A172 (cell line): ENCODE measurements around the gene STK10. TPM values are rescaled to one million over a fixed set of nuclear protein-coding genes. Genes with fewer than 3 reads are reported as not detected.

Source experiments
- DNase-seq: peaks from one replicate; pipeline ENCODE4 v3.0.0-alpha.2; 2015; ENCODE audit warnings: low spot score
- total RNA-seq: library from RNA; depleted of rRNA; stranded (reverse); fragments of >200 nt; shearing (Covaris generic); gene quantifications from 2 replicates; pipeline ENCODE4 v1.2.3, GENCODE V29; 2014

Gene STK10
- total RNA-seq, 1 experiment from 2014 or later, result 17.9 TPM

DNA sequence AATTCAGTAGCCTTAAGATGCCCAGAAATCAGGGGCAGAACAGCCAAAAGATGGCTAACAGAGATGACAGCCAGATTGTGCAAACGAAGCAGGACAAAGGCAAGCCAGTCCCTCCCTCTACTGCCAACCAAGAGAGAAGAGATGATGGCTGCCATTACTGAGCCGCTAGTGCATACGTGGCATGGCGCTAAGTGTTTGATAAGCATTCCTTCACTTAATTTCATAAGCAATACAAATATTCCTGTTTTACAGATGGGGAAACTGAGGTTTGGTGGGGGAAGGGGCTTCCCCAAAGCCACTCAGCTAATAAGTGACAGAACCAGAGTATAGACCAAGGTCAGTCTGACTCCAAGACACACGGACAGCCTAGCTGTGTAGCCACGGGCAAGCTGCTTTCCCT, 44.1 kb downstream of the STK10 start:
- no peak for DNase-seq

DNA sequence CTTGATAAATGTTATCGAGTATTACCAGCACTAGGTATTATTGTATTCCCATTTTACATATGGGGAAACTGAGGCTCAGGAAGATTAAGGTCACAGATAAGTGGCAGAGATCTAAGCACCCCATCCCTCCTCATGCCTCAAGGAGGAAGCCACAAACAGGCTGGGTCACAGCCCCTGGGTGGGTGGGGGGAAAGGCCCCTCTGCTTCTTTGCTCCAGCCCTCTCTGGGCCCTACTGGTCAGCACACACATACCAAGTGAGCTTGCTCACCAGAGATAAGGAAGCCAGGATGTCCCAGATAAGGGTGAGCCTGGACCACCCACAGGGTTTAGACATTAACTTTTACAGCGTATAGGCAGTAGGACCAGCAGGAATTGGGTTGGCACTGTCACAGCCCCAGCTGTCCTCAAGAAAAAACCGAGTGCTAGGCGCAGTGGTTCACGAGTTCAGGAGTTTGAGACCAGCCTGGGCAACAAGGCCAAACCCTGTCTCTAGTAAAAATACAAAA, 45.3 kb downstream of the STK10 start:
- peak; percentile 79 for DNase-seq

DNA sequence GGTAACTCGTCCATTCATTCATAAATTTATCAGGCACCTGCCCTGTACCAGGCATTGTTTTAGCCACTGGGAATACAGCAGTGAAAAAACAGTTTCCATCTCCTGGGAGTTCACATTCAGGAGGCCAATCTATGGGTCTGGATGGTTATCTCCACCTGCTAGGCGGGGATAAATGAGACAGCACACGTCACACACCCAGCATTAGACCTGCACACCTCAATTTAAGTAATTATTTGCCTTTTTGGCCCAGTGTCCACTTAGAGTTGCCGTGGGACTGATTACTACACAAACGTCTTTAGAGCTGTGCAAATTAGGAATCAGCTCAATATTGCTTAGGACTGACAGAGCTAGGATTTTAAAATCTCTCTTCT, 46.1 kb downstream of the STK10 start:
- no peak for DNase-seq

DNA sequence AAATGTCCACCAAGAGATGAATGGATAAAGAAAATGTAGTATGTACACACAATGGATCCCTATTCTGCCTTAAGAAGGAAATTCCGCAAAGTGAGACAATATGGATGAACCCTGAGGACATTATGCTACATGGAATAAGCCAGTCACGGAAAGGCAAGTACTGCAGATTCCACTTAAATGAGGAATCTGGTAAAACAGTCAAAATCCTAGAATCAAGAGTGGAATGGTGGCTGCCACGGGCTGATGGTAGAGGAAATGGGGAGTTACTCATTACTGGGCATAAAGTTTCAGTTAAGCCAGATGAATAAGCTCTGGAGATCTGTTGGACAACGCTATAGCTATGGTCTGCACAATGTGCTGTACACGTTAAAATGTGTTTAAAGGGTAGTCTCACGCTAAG, 47.2 kb downstream of the STK10 start:
- DNase-seq, result no peak

DNA sequence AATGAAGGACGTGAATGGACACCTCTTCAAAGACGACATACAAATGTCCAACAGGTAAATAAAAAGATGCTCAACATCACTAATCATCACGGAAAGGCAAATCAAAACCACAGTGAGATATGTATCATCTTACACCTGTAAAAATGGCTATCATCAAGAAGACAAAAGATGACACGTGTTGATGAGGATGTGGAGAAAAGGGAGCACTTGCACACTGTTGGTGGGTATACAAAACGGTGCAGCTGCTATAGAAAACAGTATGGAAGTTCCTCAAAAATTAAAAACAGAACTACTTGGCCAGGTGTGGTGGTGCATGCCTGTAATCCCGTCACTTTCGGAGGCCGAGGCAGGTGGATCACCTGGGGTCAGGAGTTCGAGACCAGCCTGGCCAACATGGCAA, 47.9 kb downstream of the STK10 start:
- no peak for DNase-seq

DNA sequence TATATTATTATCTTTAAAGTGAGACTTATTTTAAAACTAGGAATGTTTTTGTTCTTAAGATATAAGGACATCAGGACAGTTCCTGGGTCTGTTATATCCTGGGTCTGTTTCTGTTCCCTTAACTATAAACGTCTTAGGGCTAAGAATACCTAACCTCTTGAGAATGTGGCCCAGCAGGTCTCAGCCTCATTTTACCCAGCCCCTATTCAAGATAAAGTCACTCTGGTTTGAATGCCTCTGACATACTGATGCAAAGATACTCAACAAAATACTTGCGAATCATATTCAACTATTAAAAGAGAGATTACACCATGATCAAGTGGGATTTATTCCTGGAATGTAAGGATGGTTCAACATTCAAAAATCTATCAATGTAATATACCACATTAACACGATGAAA, 51.0 kb downstream of the STK10 start:
- no peak for DNase-seq

DNA sequence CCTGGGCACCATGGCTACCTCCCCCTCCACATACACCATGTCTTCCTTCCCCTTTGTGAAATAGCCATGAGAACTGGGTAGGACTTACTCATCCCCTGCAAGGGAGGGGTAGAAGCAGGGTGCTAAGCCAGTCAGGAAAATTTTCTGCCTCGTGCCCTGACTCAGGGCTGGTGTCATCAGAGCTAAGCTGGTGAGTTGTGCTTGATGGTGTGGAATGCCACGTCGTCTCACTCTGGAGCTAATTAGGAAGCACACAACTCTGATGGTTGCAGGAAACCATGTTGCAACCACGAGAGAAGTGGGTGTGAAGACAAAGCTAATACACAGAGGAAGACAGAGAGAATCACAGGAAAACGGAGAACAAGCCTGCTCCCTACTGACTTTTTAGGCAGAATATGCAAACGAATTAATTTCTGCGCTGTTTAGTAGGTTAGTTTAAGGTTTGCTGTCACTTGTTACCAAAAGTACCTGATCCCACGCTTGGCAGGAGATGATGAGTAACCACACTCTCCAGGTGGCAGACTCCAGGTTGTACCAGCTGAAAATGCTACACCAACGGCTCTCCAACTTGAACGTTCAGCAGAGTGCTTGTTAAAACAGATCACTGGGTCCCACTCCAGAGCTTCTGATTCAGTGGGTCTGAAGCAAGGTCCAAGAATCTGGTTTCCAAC, 54.5 kb downstream of the STK10 start:
- DNase-seq, result peak; percentile 94

DNA sequence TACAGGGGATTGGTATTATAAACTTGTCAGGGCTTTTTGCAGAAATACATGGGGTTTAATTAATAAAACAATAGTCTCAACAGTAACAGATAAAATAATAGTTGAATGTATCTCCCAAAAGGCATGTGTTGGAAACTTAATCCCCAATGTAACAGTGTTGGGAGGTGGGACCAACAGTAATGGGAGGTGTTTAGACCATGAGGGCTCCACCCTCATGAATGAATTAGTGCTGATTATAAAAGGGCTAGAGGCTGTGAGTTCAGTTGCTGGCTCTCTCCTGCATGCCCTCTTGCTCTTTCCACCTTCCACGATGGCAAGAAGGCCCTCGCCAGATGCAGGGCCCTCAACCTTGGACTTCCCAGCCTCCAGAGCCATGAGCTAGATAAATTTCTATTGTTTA, 56.3 kb downstream of the STK10 start:
- no peak for DNase-seq

DNA sequence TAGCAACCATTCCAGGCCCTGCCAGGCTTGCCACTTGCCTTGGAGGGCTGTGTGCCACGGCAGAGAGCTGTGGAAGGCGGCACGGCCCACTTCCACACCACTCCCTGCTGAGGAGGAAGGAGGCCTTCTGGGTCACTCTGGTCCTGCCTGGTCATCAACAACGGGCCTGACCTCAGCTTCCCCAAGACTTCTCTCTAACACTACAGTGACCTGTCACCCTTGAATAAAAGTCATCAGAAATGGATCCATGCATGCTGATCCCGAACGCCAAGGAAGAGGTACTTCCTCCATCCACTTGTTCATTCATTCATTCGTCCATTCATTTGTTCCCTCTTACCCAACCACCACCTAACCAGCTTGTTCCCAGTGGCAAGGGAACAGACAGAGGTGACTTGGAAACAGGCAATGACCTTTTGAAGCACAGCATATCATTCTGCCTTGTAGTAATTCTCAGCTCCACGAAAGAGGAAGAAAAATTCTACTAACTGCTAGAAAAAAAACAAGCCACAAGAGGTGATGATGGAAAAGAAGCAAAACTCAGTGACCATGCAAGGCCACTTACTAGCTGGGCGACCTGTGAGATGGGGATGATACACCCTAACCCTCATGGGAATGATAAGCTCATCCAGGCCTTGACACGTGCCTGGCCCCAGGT, 58.6 kb downstream of the STK10 start:
- DNase-seq, result no peak

DNA sequence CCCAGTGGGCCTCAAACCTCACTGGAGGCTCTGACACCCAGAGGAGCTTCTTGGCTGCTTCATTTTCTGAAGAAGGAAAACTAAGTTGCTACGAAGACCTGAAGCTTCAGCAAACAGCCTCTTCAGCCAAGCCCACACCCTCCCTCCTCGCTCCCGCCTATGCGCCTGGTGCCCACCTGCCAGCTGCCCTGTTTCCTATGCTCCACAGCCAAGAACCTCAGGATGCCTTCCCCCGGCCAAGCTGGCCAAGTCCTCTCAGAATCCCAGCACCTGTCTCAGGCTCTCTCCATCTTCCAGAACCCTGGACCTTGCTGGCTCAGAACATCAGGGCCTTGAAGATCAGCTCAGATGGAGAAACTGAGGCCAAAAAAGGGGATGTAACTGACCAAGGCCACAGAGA, 60.4 kb downstream of the STK10 start:
- no peak for DNase-seq

DNA sequence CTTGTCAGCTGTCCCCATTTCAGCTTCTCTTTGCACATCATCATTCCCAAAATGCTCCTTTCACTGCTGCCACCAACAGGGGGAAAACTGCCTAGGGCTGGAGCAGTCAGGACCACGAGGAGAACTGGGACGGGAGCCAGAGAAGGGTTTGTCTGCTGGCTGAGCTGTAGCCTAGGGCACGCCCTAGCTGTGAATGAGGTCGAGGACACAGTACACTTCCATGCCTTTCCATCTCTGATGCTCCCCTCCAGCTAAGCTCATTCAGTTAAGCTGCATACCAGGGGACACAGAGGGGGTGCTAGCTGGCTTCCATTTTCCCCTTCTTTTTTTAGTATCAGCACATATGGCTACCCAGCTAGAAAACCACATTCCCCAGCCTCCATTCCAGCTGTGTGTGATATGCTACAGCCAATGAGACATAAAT, 64.7 kb downstream of the STK10 start:
- DNase-seq, result peak; percentile 94

DNA sequence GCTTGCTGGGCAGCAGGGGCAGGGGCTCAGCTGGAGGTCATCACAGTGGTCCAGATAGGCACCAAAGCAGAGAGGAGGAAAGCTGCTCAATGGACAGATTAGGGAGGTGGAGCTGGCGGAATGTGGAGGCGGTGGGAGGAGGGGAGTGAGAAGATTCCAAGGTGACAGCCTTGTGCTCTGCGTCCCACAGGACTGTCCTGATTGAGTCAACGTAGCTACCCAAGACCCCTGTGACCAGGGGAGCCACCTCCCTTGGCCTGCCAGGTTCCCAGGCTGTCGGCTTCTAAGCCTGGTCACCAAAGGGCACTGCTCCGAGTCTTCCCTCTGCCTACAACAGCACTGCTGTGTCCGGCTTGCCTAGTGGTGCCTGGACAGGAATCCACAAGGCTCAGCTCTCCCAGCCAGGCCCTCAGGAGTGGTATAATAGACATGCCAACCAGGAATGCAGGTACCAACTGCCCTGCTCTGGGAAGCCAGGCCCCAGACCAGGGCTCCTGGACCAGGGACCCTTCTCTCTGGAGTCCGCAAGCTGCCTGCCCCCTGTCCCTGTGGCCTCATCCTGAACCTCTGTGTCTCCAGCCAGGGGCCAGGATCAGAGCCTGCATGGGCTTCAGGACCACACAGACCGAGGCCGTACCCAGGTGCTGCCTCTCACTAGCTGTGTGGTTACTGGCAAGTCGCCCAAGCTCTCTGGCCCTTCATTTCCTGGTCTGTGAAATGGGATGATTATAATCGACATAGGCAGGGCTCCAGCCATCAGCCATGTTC, 67.9 kb downstream of the STK10 start:
- no peak for DNase-seq

DNA sequence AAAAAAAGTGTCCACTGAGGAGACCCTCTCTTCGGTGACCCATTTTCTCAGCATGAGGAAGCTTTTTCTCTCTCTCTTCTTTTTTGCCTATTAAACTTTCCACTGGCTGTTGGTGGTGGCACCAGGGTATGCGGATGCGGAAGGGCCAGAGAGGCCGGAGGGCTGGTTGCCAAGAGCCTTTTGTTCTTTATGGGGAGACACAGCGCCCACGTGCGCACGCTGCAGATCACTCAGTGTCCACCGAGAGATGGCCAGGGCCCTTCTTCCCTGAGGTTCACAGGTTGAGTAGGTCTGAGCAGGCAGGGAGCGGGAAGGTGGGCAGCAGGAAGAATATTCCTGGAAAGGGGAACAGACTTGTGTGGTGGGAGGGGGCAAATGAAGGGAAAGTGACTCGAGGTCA, 69.1 kb downstream of the STK10 start:
- DNase-seq, result no peak

DNA sequence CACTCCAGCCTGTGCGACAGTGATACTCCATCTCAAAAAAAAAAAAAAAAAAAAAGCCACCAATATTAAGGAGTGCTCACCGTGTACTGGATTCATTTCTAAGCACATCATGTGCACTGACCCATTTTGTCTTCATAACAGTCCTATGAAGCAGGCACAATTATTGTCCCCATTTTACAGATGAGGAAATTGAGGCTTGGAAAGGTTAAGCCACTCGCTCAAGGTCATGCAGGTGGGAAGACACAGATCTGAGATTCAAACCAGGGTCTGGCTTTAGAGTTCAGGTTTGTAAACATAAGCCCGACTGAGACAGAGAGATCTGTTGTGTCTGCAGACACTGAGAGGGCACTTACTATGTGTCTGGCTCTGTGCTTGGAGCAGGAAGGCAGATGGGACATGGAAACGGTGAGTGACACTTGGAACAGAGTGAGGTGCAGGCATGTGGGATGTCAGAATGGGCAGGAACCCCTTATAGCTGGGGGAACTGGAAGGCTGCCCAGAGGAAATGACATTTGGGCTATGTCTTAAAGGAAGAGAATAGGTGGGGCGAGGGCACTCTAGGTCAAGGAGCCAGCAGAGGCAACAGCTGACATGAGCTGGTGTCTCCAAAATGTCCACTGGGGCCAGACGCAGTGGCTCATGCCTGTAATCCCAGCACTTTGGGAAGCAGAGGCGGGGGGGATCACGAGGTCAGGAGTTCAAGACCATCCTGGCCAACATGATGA, 69.9 kb downstream of the STK10 start:
- peak; percentile 26 for DNase-seq

DNA sequence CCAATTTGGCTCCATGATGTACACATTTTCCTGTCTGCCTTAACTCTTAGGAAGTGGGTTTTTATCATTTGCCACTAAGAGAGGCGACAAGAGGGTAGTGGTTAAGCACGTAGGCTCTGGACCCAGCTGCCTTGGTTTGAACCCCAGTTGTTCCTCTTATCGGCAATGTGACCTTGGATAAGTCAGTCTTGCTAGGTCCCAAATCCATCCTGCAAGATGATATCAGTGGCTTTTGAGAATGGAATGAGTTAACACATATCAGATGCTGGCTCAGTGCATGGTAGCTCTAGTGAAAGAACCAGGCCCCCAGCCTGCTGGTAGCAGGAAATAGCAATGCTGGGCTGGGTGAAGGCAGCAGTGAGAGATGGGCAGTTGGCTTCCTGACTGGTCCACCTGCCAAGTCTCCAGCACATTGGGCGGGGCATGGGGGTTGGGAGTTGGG, 72.5 kb downstream of the STK10 start:
- peak; percentile 52 for DNase-seq

DNA sequence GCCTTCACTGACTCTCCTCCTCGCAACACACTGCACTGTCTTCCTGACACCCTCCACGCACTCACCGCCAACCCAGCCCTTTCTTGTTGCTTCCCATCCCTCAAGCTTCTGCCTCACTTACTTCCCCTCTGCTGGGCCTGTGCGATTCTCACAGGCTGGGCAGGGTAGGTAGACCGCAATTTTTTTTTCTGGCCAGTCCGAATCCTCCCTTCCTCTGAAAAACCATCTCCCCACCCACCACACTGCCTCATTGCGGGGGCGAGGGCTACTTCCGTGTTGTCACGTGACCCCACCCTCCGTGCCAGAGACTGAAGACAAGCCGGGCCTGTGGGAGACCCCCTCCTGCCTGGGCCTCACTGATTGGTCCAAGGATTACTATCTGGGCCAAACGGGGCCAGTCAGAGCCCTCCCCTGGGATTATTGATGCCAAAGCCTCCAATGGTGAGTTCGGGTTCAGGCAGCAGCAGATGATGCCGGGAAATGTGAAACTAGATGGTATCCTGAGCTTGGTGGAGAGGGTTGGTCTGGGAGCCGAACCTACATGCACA, 73.1 kb downstream of the STK10 start:
- DNase-seq, result no peak

DNA sequence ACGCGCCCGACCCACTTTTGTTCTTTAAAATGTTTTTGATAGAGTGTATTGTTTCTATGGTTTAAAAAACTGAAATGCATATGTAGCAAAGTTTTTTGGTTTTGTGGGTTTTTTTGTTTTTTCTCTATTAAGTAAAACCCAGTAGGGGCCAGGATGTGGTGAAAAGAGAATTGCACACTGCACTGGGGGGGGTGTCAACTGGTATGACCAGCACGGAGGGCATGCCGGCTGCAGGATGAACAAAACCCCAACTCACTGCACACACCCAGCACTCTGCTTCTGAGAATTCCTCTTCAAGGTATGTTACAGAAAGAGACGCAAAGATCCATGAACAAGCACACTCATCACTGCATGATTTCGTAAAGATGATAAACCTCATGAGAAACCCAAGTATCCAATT, 75.0 kb downstream of the STK10 start:
- DNase-seq, result peak; percentile 48

DNA sequence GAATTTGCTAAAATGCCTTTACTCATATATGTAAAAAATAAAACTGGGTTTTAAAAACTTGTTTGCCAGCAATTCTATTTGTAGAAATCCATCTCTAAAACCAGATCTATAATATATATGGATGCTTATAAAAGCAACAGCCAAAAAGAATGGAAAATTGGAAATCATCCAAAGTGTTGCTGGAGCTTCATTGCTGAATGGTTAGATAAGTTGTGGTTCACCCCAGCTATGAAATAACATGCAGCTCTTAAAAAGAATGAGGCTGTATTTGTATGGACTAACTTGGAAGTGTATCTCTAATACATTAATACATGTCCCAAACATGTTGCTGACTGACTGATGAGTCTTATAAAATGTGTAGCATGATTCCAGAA, 76.2 kb downstream of the STK10 start:
- DNase-seq, result peak; percentile 52

DNA sequence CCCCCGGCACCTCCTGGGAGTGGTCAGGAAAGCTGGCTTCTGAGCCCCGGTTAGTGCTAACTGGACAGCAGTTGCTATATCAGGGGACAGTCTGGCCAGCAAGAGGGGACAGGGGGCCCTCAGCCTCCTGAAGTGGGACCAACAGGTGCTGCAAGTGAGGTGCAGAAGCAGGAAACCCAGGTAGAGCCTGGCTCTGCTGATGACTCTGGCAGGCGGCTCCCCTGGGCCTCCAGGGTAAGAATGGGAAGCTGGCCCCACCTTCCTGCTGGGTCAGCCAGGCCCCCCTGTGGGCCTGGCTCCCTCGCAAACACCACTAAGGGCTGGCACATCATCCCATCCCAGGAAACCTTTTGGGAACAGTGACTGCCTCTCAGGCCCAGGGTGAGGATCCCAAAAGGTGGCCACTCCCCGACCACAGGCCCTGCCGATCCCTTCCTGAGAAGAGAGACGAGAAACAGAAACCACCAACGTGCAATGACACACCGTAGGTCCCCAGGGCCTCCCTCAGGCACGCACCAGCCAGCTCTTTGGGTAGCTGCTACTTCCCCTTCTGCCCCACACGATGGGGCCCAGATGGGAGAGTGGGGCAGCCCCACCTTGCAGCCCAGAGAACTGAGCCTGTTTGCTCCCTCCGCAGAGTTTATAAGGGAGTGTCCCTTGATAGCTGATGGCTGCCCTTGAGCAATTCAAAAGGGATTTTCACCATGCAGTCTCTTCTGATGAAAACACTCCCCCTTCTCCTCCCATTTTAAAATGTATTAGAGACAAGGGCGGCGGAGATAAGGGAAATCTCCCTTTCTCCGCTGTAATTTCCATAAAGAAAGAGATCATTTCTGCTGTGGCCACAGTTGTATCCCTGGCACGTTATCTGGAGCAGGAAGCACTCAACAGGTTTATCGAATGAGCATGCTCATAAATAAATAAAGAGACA, 76.8 kb downstream of the STK10 start:
- DNase-seq, result peak; percentile 55

DNA sequence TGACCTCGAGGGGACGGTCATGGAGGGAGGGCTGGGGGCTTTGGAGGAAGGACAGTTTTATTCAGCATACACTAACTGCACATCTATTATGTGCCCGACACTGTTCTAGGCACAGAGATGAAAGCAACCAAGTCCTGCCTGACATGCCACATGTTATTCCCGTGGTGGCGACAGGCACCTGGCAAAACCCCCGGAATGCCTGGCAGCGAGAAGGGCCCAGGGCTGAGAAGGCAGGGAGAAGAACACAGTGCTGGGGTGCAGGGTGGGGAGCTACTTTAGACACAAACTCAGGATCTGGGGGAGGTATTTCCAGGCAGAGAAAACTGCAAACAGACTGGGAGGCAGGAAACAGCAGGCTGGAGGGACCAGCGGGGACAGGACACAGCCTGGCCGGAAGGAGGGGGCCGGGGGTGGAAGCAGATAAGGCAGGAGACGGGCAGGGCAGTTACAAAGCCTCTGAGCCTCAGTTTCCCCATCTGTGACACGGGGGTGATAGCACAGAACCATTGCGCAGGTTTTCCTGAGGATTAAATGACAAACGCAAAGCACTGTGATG, 77.7 kb downstream of the STK10 start:
- no peak for DNase-seq
